NCI-H2196 treated with DMSO at 0.1 percent for 48 hours (cell line): ENCODE measurements around the gene RNF26.
A peak's percentile ranks its signal among the peaks of the same experiment; 100 is the strongest.

ENCODE experiments used
- DNase-seq: peaks from one replicate; lab custom pipeline; 2025; ENCODE audit not compliant: unreplicated experiment; lab: John Stamatoyannopoulos, UW

Gene RNF26

GRCh38 chr11:119334174-119334930, at the start of gene RNF26:
TSS of gene RNF26 (plus strand) at chr11:119334527. CDS start at chr11:119335123, 596 bp downstream.
- peak; percentile 98 for DNase-seq

- DNase-seq, result no peak
These were observed 48.9 kb upstream of the RNF26 start for GRCh38 chr11:119285431-119285830.

GRCh38 chr11:119288219-119288618, 46.1 kb upstream of the RNF26 start:
- no peak for DNase-seq

- DNase-seq, result no peak
These were observed 43.3 kb upstream of the RNF26 start for GRCh38 chr11:119290894-119291497.

- no peak for DNase-seq
These were observed 40.9 kb upstream of the RNF26 start for GRCh38 chr11:119293461-119293860.

GRCh38 chr11:119295178-119295577, 39.1 kb upstream of the RNF26 start:
- DNase-seq, result no peak

GRCh38 chr11:119297938-119298337, 36.4 kb upstream of the RNF26 start:
- DNase-seq, result no peak

GRCh38 chr11:119298726-119299125, 35.6 kb upstream of the RNF26 start:
- no peak for DNase-seq

GRCh38 chr11:119299416-119299815, 34.9 kb upstream of the RNF26 start:
- DNase-seq, result no peak

GRCh38 chr11:119300198-119300964, 33.9 kb upstream of the RNF26 start:
- DNase-seq, result no peak

GRCh38 chr11:119303227-119303718, 31.1 kb upstream of the RNF26 start:
- DNase-seq, result no peak

GRCh38 chr11:119305556-119306372, 28.6 kb upstream of the RNF26 start:
- DNase-seq, result no peak

GRCh38 chr11:119306373-119306890, 27.9 kb upstream of the RNF26 start:
- no peak for DNase-seq

- no peak for DNase-seq
These were observed 27.1 kb upstream of the RNF26 start for GRCh38 chr11:119307219-119307618.

GRCh38 chr11:119307974-119308373, 26.4 kb upstream of the RNF26 start:
- no peak for DNase-seq

GRCh38 chr11:119309411-119309810, 24.9 kb upstream of the RNF26 start:
- no peak for DNase-seq

GRCh38 chr11:119309953-119310681, 24.2 kb upstream of the RNF26 start:
- DNase-seq, result no peak

- no peak for DNase-seq
These were observed 23.7 kb upstream of the RNF26 start for GRCh38 chr11:119310682-119311052.

- no peak for DNase-seq
These were observed 19.6 kb upstream of the RNF26 start for GRCh38 chr11:119314726-119315125.
